ENCODE measurements around the gene FSTL5.

FSTL5 gene

GRCh38 chr4:161651586-161651985 is 512.2 kb downstream of the FSTL5 start:
- WGBS, 2 donors (ENCODE audit: extremely low coverage in 2 of 2, insufficient read length in 2 of 2, insufficient replicate concordance in 1 of 2) = no CpG with 5 or more reads among the region's 2 CpGs

GRCh38 chr4:161650812-161651211 is 513.0 kb downstream of the FSTL5 start:
- no peak overlapping the region for H3K27ac ChIP-seq (replicated peaks; ENCODE audit: low read length)
- H2BK120ac ChIP-seq (ENCODE audit: low read depth, low read length) = no peak overlapping the region
- H3K36me3 ChIP-seq (replicated peaks in 1 of 2; ENCODE audit: control insufficient read depth in 2 of 2, insufficient read depth in 2 of 2, low read length in 2 of 2) = no peaks in the 10 kb centered on the region
- no peak overlapping the region for H3K4me2 ChIP-seq (ENCODE audit: insufficient read depth, low read length, poor library complexity, severe bottlenecking)
- no peak overlapping the region for H3K9ac ChIP-seq (ENCODE audit: low read depth, low read length, poor library complexity)
- no peak overlapping the region for H3K4ac ChIP-seq (ENCODE audit: low read length)
- no peak overlapping the region for H2BK5ac ChIP-seq (ENCODE audit: low read length)
- no peak overlapping the region for H4K8ac ChIP-seq (ENCODE audit: low read depth, low read length)
- peaks cover 0 to 2% of the 10 kb centered on the region in 2 donors for H3K9me3 ChIP-seq (replicated peaks in 1 of 2; ENCODE audit: control insufficient read depth in 2 of 2, insufficient read depth in 1 of 2, low read depth in 1 of 2, low read length in 2 of 2)
- peak overlapping the region; percentile 40 for H2AFZ ChIP-seq (ENCODE audit: low read length)
- WGBS, 2 donors (ENCODE audit: extremely low coverage in 2 of 2, insufficient read length in 2 of 2, insufficient replicate concordance in 1 of 2) = no CpG with 5 or more reads among the region's 5 CpGs
- DNase-seq (ENCODE audit: low spot score) = no peak
- no peak overlapping the region for H3K18ac ChIP-seq (ENCODE audit: low read length)
- H3K4me1 ChIP-seq (ENCODE audit: control insufficient read depth in 2 of 2, insufficient read depth in 1 of 2, low read depth in 1 of 2, low read length in 2 of 2) = no peaks in the 10 kb centered on the region
- no peaks in the 10 kb centered on the region for H3K27me3 ChIP-seq (ENCODE audit: control insufficient read depth in 3 of 3, insufficient read depth in 3 of 3, low read depth in 1 of 3, low read length in 3 of 3)
- H2BK12ac ChIP-seq (ENCODE audit: low read length) = no peak overlapping the region
- no peak overlapping the region for H4K91ac ChIP-seq (ENCODE audit: low read depth, low read length, poor library complexity)
- no peaks in the 10 kb centered on the region for H3K79me1 ChIP-seq (ENCODE audit: low read depth, low read length)
- H2AK5ac ChIP-seq (ENCODE audit: low read depth, low read length) = no peak overlapping the region
- H2BK15ac ChIP-seq (ENCODE audit: low read length) = no peak overlapping the region
- no peak overlapping the region for H3K14ac ChIP-seq (ENCODE audit: low read length)
- no peak overlapping the region for H3K23ac ChIP-seq (ENCODE audit: low read depth, low read length, poor library complexity)
- no peak overlapping the region for H3K4me3 ChIP-seq (ENCODE audit: low read length in 2 of 2)

More at GRCh38 chr4:161651586-161651985, 512.2 kb downstream of the FSTL5 start:
- Histone ChIP-seq H3K14ac (ENCODE audit: low read length) (no peak overlapping the region), H3K4me3 (ENCODE audit: low read length in 2 of 2) (no peak overlapping the region), H3K4me2 (ENCODE audit: insufficient read depth, low read length, poor library complexity, severe bottlenecking) (no peak overlapping the region), H3K36me3 (replicated peaks in 1 of 2; ENCODE audit: control insufficient read depth in 2 of 2, insufficient read depth in 2 of 2, low read length in 2 of 2) (no peaks in the 10 kb centered on the region), H2BK5ac (ENCODE audit: low read length) (no peak overlapping the region), H2BK120ac (ENCODE audit: low read depth, low read length) (no peak overlapping the region), H2BK12ac (ENCODE audit: low read length) (no peak overlapping the region), H2AFZ (ENCODE audit: low read length) (no peak overlapping the region), H3K4ac (ENCODE audit: low read length) (no peak overlapping the region), H4K8ac (ENCODE audit: low read depth, low read length) (no peak overlapping the region), H3K23ac (ENCODE audit: low read depth, low read length, poor library complexity) (no peak overlapping the region), H3K4me1 (ENCODE audit: control insufficient read depth in 2 of 2, insufficient read depth in 1 of 2, low read depth in 1 of 2, low read length in 2 of 2) (no peaks in the 10 kb centered on the region), H3K18ac (ENCODE audit: low read length) (no peak overlapping the region), H2AK5ac (ENCODE audit: low read depth, low read length) (no peak overlapping the region), H3K79me1 (ENCODE audit: low read depth, low read length) (no peaks in the 10 kb centered on the region), H3K27me3 (ENCODE audit: control insufficient read depth in 3 of 3, insufficient read depth in 3 of 3, low read depth in 1 of 3, low read length in 3 of 3) (no peaks in the 10 kb centered on the region), H4K91ac (ENCODE audit: low read depth, low read length, poor library complexity) (no peak overlapping the region), H2BK15ac (ENCODE audit: low read length) (no peak overlapping the region), H3K9me3 (replicated peaks in 1 of 2; ENCODE audit: control insufficient read depth in 2 of 2, insufficient read depth in 1 of 2, low read depth in 1 of 2, low read length in 2 of 2) (peaks cover 0 to 2% of the 10 kb centered on the region in 2 donors), H3K27ac (replicated peaks; ENCODE audit: low read length) (no peak overlapping the region), H3K9ac (ENCODE audit: low read depth, low read length, poor library complexity) (no peak overlapping the region)
- no peak for DNase-seq (ENCODE audit: low spot score)

- Histone ChIP-seq H2BK15ac (ENCODE audit: low read length) (no peak overlapping the region), H3K18ac (ENCODE audit: low read length) (no peak overlapping the region), H3K9me3 (replicated peaks in 1 of 2; ENCODE audit: control insufficient read depth in 2 of 2, insufficient read depth in 1 of 2, low read depth in 1 of 2, low read length in 2 of 2) (peaks cover 0 to 2% of the 10 kb centered on the region in 2 donors), H3K27me3 (ENCODE audit: control insufficient read depth in 3 of 3, insufficient read depth in 3 of 3, low read depth in 1 of 3, low read length in 3 of 3) (no peaks in the 10 kb centered on the region), H3K36me3 (replicated peaks in 1 of 2; ENCODE audit: control insufficient read depth in 2 of 2, insufficient read depth in 2 of 2, low read length in 2 of 2) (no peaks in the 10 kb centered on the region), H2BK120ac (ENCODE audit: low read depth, low read length) (no peak overlapping the region), H3K23ac (ENCODE audit: low read depth, low read length, poor library complexity) (no peak overlapping the region), H3K4me1 (ENCODE audit: control insufficient read depth in 2 of 2, insufficient read depth in 1 of 2, low read depth in 1 of 2, low read length in 2 of 2) (no peaks in the 10 kb centered on the region), H3K79me1 (ENCODE audit: low read depth, low read length) (no peaks in the 10 kb centered on the region), H3K4me3 (ENCODE audit: low read length in 2 of 2) (no peak overlapping the region), H2AK5ac (ENCODE audit: low read depth, low read length) (no peak overlapping the region), H4K8ac (ENCODE audit: low read depth, low read length) (no peak overlapping the region), H2BK12ac (ENCODE audit: low read length) (no peak overlapping the region), H3K9ac (ENCODE audit: low read depth, low read length, poor library complexity) (no peak overlapping the region), H3K27ac (replicated peaks; ENCODE audit: low read length) (no peak overlapping the region), H3K4ac (ENCODE audit: low read length) (no peak overlapping the region), H2AFZ (ENCODE audit: low read length) (no peak overlapping the region), H3K14ac (ENCODE audit: low read length) (no peak overlapping the region), H2BK5ac (ENCODE audit: low read length) (no peak overlapping the region), H3K4me2 (ENCODE audit: insufficient read depth, low read length, poor library complexity, severe bottlenecking) (no peak overlapping the region), H4K91ac (ENCODE audit: low read depth, low read length, poor library complexity) (no peak overlapping the region)
- WGBS, 2 donors (ENCODE audit: extremely low coverage in 2 of 2, insufficient read length in 2 of 2, insufficient replicate concordance in 1 of 2) = no CpG with 5 or more reads among the region's 12 CpGs
- DNase-seq (ENCODE audit: low spot score) = no peak
These were observed 516.0 kb downstream of the FSTL5 start for GRCh38 chr4:161647757-161648156.

- Histone ChIP-seq H3K27ac (replicated peaks; ENCODE audit: low read length) (no peak overlapping the region), H3K36me3 (replicated peaks in 1 of 2; ENCODE audit: control insufficient read depth in 2 of 2, insufficient read depth in 2 of 2, low read length in 2 of 2) (no peaks in the 10 kb centered on the region), H4K8ac (ENCODE audit: low read depth, low read length) (no peak overlapping the region), H3K9me3 (replicated peaks in 1 of 2; ENCODE audit: control insufficient read depth in 2 of 2, insufficient read depth in 1 of 2, low read depth in 1 of 2, low read length in 2 of 2) (peaks cover 0 to 2% of the 10 kb centered on the region in 2 donors), H3K23ac (ENCODE audit: low read depth, low read length, poor library complexity) (no peak overlapping the region), H2BK12ac (ENCODE audit: low read length) (no peak overlapping the region), H3K18ac (ENCODE audit: low read length) (no peak overlapping the region), H4K91ac (ENCODE audit: low read depth, low read length, poor library complexity) (no peak overlapping the region), H2AFZ (ENCODE audit: low read length) (no peak overlapping the region), H3K9ac (ENCODE audit: low read depth, low read length, poor library complexity) (no peak overlapping the region), H2BK5ac (ENCODE audit: low read length) (no peak overlapping the region), H3K4ac (ENCODE audit: low read length) (no peak overlapping the region), H2AK5ac (ENCODE audit: low read depth, low read length) (no peak overlapping the region), H3K79me1 (ENCODE audit: low read depth, low read length) (no peaks in the 10 kb centered on the region), H3K4me1 (ENCODE audit: control insufficient read depth in 2 of 2, insufficient read depth in 1 of 2, low read depth in 1 of 2, low read length in 2 of 2) (no peaks in the 10 kb centered on the region), H3K4me2 (ENCODE audit: insufficient read depth, low read length, poor library complexity, severe bottlenecking) (no peak overlapping the region), H3K27me3 (ENCODE audit: control insufficient read depth in 3 of 3, insufficient read depth in 3 of 3, low read depth in 1 of 3, low read length in 3 of 3) (no peaks in the 10 kb centered on the region), H3K4me3 (ENCODE audit: low read length in 2 of 2) (no peak overlapping the region), H3K14ac (ENCODE audit: low read length) (no peak overlapping the region), H2BK15ac (ENCODE audit: low read length) (no peak overlapping the region), H2BK120ac (ENCODE audit: low read depth, low read length) (no peak overlapping the region)
- WGBS, 2 donors (ENCODE audit: extremely low coverage in 2 of 2, insufficient read length in 2 of 2, insufficient replicate concordance in 1 of 2) = no CpG with 5 or more reads among the region's 1 CpG
- no peak for DNase-seq (ENCODE audit: low spot score)
These were observed 521.1 kb downstream of the FSTL5 start for GRCh38 chr4:161642708-161643107.

Data from neuronal stem cell (in vitro differentiated cells).